ENCODE data around the gene SMIM44.

Gene SMIM44

DNA sequence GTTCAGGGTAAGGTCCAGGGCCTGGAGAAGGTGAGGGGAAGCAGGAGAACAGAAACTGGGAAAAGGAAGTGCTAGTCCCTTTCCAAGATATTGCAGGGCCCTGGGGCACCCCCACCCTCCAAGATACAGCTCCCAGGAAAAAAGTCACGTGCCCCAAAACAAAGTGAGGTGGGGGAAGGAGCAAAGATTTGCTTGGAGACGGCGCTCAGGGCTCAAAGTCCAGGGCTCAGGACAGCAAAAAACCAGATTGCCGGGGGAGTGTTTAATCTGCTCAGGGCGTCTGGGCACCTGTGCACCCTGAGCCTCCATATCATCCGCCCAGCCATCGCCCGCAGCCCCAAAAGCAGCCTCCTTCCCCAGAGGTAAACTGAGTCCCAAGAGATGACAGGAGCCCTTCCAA, 9.2 kb downstream of the SMIM44 start:
- Histone ChIP-seq H3K9ac (ENCODE audit: low read length) (no peak overlapping the region), H3K4me1 (ENCODE audit: insufficient read depth, low read length, severe bottlenecking) (peaks cover 4% of the 10 kb centered on the region), H3K9me2 (ENCODE audit: low read depth, low read length) (no peaks in the 10 kb centered on the region), H3K27ac (ENCODE audit: low read depth, low read length, poor library complexity, severe bottlenecking) (no peak overlapping the region), H3K79me2 (ENCODE audit: insufficient read depth, low read length) (no peaks in the 10 kb centered on the region), H3K4me2 (ENCODE audit: low read length) (no peak overlapping the region), H2AFZ (ENCODE audit: low read length) (no peak overlapping the region), H3K36me3 (ENCODE audit: insufficient read depth, low read length) (no peaks in the 10 kb centered on the region), H3K4me3 (ENCODE audit: low read depth, low read length, poor library complexity, severe bottlenecking) (no peak overlapping the region), H4K20me1 (ENCODE audit: insufficient read depth, low read length) (no peaks in the 10 kb centered on the region), H3F3A (ENCODE audit: insufficient read depth, low read length) (no peaks in the 10 kb centered on the region), H3K27me3 (ENCODE audit: insufficient read depth, low read length) (no peaks in the 10 kb centered on the region), H3K9me3 (ENCODE audit: low read length) (no peaks in the 10 kb centered on the region)
- TF ChIP-seq EZH2 (IDR thresholded peaks at IDR 0.05; ENCODE audit: borderline replicate concordance, low read length), result no peak
- TF ChIP-seq, protein P1, sequence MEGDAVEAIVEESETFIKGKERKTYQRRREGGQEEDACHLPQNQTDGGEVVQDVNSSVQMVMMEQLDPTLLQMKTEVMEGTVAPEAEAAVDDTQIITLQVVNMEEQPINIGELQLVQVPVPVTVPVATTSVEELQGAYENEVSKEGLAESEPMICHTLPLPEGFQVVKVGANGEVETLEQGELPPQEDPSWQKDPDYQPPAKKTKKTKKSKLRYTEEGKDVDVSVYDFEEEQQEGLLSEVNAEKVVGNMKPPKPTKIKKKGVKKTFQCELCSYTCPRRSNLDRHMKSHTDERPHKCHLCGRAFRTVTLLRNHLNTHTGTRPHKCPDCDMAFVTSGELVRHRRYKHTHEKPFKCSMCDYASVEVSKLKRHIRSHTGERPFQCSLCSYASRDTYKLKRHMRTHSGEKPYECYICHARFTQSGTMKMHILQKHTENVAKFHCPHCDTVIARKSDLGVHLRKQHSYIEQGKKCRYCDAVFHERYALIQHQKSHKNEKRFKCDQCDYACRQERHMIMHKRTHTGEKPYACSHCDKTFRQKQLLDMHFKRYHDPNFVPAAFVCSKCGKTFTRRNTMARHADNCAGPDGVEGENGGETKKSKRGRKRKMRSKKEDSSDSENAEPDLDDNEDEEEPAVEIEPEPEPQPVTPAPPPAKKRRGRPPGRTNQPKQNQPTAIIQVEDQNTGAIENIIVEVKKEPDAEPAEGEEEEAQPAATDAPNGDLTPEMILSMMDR (IDR thresholded peaks at IDR 0.05; ENCODE audit: low read length), result no peak

DNA sequence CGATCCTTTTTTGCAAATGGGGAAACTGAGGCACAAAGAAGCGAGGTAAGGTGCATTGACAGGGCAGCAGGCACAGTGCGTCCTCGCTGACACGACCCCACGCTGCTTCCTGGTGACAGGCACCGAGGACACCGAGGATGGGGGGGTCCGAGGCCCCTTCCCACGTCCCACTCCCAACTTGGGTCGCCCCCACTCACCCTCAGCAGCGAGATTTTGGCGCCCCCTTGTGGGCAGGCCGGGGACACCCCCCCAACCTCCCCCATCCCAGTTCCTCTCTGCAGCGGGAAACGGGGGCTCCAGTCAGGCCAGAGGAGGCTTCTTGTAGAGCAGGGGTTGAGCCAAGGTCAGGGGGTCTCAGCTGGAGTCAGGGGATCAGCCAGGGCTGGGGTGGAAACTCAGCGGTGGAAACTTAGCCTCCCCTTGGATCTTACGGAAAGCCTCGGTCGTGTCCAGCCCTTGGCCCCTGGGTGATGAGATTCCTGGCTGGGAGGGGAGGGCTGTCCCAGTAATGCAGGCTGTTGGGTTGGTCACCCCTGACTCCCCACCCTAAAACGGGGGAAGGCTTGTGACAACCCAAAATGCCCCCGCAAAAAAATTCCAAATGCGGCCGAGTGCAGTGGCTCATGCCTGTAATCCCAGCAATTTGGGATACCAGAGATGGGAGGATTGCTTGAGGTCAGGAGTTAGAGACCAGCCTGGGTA, 11.1 kb downstream of the SMIM44 start:
- no peak for TF ChIP-seq EZH2 (IDR thresholded peaks at IDR 0.05; ENCODE audit: borderline replicate concordance, low read length)
- TF ChIP-seq, protein P1 (IDR thresholded peaks at IDR 0.05; ENCODE audit: low read length), result peak; percentile 70; the same call in 1 of the 2 replicates
- Histone ChIP-seq H3K27ac (ENCODE audit: low read depth, low read length, poor library complexity, severe bottlenecking) (no peak overlapping the region), H4K20me1 (ENCODE audit: insufficient read depth, low read length) (no peaks in the 10 kb centered on the region), H3K9me3 (ENCODE audit: low read length) (0 out of 2 replicates have a peak, but pooled peaks cover 2% of the 10 kb centered on the region), H3K27me3 (ENCODE audit: insufficient read depth, low read length) (no peaks in the 10 kb centered on the region), H3K4me2 (ENCODE audit: low read length) (no peak overlapping the region), H3K9ac (ENCODE audit: low read length) (no peak overlapping the region), H3K9me2 (ENCODE audit: low read depth, low read length) (no peaks in the 10 kb centered on the region), H3K79me2 (ENCODE audit: insufficient read depth, low read length) (no peaks in the 10 kb centered on the region), H3K36me3 (ENCODE audit: insufficient read depth, low read length) (no peaks in the 10 kb centered on the region; the same call in 1 of the 2 replicates), H3F3A (ENCODE audit: insufficient read depth, low read length) (no peaks in the 10 kb centered on the region), H2AFZ (ENCODE audit: low read length) (no peak overlapping the region), H3K4me1 (ENCODE audit: insufficient read depth, low read length, severe bottlenecking) (no peaks in the 10 kb centered on the region), H3K4me3 (ENCODE audit: low read depth, low read length, poor library complexity, severe bottlenecking) (no peak overlapping the region)

DNA sequence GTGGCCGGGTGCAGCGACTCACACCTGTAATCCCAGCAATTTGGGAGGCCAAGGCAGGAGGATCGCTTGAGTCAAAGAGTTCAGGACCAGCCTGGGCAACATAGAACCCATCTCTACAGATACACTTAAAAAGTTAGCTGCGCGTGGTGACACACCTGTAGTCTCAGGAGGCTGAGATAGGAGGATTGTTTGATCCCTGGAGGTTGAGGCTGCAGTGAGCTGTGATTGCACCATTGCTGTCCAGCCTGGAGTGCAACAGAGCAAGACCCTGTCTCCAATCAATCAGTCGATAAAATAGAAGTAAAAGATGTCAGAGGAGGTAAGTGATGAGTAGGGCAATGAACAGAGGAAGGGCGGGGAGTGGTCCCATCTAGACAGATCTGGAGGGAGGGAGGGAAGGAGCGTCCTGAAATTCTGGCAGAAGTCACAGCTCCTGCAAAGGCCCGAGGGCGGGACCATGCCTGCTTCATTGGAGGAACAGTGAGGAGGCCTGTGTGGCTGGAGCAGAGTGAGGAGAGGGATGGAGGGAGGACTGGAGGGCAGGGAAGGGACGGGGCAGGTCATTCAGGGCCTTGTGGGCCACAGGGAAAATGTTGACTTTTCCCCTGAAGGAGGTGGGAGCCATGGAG, 12.6 kb downstream of the SMIM44 start:
- Histone ChIP-seq H3K36me3 (ENCODE audit: insufficient read depth, low read length) (no peaks in the 10 kb centered on the region; the same call in 1 of the 2 replicates), H3K27ac (ENCODE audit: low read depth, low read length, poor library complexity, severe bottlenecking) (no peak overlapping the region), H2AFZ (ENCODE audit: low read length) (no peak overlapping the region), H3K4me2 (ENCODE audit: low read length) (no peak overlapping the region), H3K4me3 (ENCODE audit: low read depth, low read length, poor library complexity, severe bottlenecking) (no peak overlapping the region), H4K20me1 (ENCODE audit: insufficient read depth, low read length) (no peaks in the 10 kb centered on the region), H3K9me2 (ENCODE audit: low read depth, low read length) (no peaks in the 10 kb centered on the region), H3F3A (ENCODE audit: insufficient read depth, low read length) (no peaks in the 10 kb centered on the region), H3K79me2 (ENCODE audit: insufficient read depth, low read length) (no peaks in the 10 kb centered on the region), H3K27me3 (ENCODE audit: insufficient read depth, low read length) (no peaks in the 10 kb centered on the region), H3K9ac (ENCODE audit: low read length) (no peak overlapping the region), H3K4me1 (ENCODE audit: insufficient read depth, low read length, severe bottlenecking) (no peaks in the 10 kb centered on the region), H3K9me3 (ENCODE audit: low read length) (0 out of 2 replicates have a peak, but pooled peaks cover 2% of the 10 kb centered on the region)
- TF ChIP-seq, protein P1 (IDR thresholded peaks at IDR 0.05; ENCODE audit: low read length), result no peak
- no peak for TF ChIP-seq EZH2 (IDR thresholded peaks at IDR 0.05; ENCODE audit: borderline replicate concordance, low read length)

Measured in OCI-LY1 (cell line).